Nucleus accumbens (tissue), 56 donors: Measurements from ENCODE around the gene PINK1.

Experiments
- DNase-seq, 56 donors: peaks; one replicate each; lab custom pipeline; 2025; lab: John Stamatoyannopoulos, UW

Gene PINK1

DNA sequence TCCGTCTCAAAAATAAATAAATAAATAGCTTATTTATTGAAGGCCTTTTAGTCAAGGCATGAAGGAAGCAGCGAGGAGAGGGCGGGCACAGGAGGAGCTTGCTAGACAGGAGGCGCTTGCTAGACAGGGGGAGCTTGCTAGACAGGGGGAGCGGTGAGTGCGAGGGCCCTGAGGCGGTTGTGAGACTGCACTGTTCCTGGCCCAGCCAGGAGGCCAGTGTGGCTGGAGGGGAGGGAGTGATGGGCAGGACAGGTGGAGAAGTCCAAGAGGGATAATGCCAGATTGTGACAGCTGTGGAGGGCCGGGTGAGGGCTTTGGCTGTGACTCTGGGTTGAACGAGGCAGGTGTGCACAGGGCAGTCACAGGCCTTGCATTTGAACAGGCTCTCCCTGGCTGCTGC, 66.3 kb downstream of the PINK1 start:
- no peak for DNase-seq

DNA sequence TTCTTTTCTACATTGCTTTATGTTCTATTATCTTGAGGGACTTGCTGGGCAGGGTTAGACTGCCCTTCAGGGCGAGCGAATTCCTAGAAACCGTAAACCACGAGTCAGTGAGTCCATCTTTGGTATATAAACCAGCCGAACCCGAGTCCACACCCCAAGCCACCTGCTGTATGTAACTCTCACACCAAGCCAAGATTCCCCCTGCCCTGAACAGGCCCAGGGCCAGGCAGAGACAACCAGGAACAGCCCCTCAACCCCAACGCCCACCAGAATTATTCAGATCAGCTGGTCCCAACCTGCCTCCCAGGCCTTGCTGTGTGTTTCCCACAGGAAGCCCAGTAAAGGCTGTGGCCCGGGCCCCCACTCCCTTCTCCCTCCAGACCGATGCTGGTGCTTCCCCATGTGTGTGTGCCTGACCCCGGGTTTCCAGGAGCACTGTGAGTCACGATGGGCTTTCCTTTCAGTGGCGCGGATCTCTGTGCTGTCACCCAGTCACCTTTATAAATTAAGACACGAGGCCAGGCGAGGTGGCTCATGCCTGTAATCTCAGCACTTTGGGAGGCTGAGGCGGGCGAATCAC, 67.5 kb downstream of the PINK1 start:
- DNase-seq, result no peak
